Gastroesophageal sphincter (tissue), 3 donors: ENCODE results near the gene RAB25.

ENCODE experiments used
- EP300 ChIP-seq: sonication (generic); formaldehyde crosslinking; IDR thresholded peaks from one replicate; pipeline ENCODE4 v1.6.1; 2017; ENCODE audit warnings: antibody characterized with exemption, mild to moderate bottlenecking
- POLR2A ChIP-seq, 2 donors: fragments of 450-650 bp; IDR thresholded peaks; one replicate each; pipeline ENCODE4 v1.6.1; 2017; ENCODE audit warnings: antibody characterized with exemption in 2 of 2, mild to moderate bottlenecking in 2 of 2, moderate library complexity in 1 of 2
- POLR2AphosphoS5 ChIP-seq: sonication (generic); formaldehyde crosslinking; IDR thresholded peaks from one replicate; pipeline ENCODE4 v1.6.1; 2017; ENCODE audit warnings: antibody characterized with exemption
- TF ChIP-seq, protein P1 (sequence below), 4 experiments: fragments of 200-600 bp in 2 of 4; fragments of 450-650 bp in 2 of 4; sonication (generic) in 1 of 4; IDR thresholded peaks; one replicate each; pipeline ENCODE4 v1.5.1; 2017 to 2019; ENCODE audit warnings: antibody characterized with exemption in 4 of 4, mild to moderate bottlenecking in 2 of 4, moderate library complexity in 2 of 4

DNA sequence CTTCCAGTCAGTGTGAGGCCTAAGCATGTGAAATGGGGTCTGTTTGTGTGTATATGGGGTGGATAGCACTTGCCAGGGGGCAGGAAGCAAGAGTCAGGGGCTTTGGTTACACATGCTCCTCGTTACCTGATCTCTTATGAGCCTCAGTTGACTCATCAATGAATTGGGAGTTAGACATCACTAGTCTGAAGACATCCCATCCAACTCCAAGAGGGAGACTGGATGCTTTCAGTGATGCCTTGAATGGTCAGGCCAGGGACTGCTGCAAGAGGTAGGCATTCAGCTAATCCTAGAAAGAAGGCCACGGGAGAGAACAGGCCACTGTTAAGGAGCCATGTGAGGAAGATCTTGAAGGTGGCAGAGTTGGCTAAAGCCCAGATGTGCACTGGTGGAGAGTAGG is 6.3 kb downstream of the RAB25 start:
- TF ChIP-seq, protein P1, sequence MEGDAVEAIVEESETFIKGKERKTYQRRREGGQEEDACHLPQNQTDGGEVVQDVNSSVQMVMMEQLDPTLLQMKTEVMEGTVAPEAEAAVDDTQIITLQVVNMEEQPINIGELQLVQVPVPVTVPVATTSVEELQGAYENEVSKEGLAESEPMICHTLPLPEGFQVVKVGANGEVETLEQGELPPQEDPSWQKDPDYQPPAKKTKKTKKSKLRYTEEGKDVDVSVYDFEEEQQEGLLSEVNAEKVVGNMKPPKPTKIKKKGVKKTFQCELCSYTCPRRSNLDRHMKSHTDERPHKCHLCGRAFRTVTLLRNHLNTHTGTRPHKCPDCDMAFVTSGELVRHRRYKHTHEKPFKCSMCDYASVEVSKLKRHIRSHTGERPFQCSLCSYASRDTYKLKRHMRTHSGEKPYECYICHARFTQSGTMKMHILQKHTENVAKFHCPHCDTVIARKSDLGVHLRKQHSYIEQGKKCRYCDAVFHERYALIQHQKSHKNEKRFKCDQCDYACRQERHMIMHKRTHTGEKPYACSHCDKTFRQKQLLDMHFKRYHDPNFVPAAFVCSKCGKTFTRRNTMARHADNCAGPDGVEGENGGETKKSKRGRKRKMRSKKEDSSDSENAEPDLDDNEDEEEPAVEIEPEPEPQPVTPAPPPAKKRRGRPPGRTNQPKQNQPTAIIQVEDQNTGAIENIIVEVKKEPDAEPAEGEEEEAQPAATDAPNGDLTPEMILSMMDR (IDR thresholded peaks at IDR 0.05): no peak
- no peak for TF ChIP-seq EP300
- no peak for TF ChIP-seq POLR2AphosphoS5
- no peak for TF ChIP-seq POLR2A (IDR thresholded peaks at IDR 0.05)
